HG02938 (cell line): ENCODE measurements around the gene WARS2.

ENCODE experiments used
- ATAC-seq: cut with Tn5 transposase; IDR thresholded peaks from one replicate; pipeline ENCODE4 v1.9.1; 2021; ENCODE audit warnings: mild to moderate bottlenecking, moderate library complexity; ENCODE audit not compliant: unreplicated experiment

The WARS2 gene

GRCh38 chr1:118986555-118987467, 153.6 kb downstream of the WARS2 start:
- ATAC-seq: no peak

- no peak for ATAC-seq
Measured at GRCh38 chr1:118985640-118986554, 154.6 kb downstream of the WARS2 start.

- ATAC-seq: no peak
Measured at GRCh38 chr1:118984722-118985639, 155.5 kb downstream of the WARS2 start.

- ATAC-seq: no peak
Measured at GRCh38 chr1:118984086-118984721, 156.2 kb downstream of the WARS2 start.

GRCh38 chr1:118983558-118984041, 156.9 kb downstream of the WARS2 start:
- no peak for ATAC-seq

GRCh38 chr1:118982821-118983557, 157.5 kb downstream of the WARS2 start:
- no peak for ATAC-seq

- no peak for ATAC-seq
Measured at GRCh38 chr1:118982266-118982665, 158.2 kb downstream of the WARS2 start.

- no peak for ATAC-seq
Measured at GRCh38 chr1:118981436-118981835, 159.0 kb downstream of the WARS2 start.
